ENCODE results near the gene BTBD1. TPM values are rescaled to one million over a fixed set of nuclear protein-coding genes. Genes with fewer than 3 reads are reported as not detected.
"Not testable (repeated sequence)": the region's sequence is repeated elsewhere in the genome, so short reads cannot be mapped to it uniquely, and the experiment has no call there.

The BTBD1 gene
- total RNA-seq, 1 experiment from 2014 or later: 58.3 TPM

GRCh38 chr15:83090465-83090864 is 23.4 kb upstream of the BTBD1 start:
- Histone ChIP-seq H3K4me1 (ENCODE audit: insufficient read depth, low read length, poor library complexity, severe bottlenecking) (no peaks in the 10 kb centered on the region), H3K4me3 (ENCODE audit: low read depth, low read length, poor library complexity, severe bottlenecking) (no peak overlapping the region), H3K27ac (ENCODE audit: low read depth, low read length, poor library complexity, severe bottlenecking) (no peak overlapping the region), H3K36me3 (ENCODE audit: insufficient read depth, low read length, poor library complexity, severe bottlenecking) (no peaks in the 10 kb centered on the region), H3K9me3 (ENCODE audit: low read depth, low read length, poor library complexity, severe bottlenecking) (no peaks in the 10 kb centered on the region), H3K27me3 (replicated peaks; ENCODE audit: insufficient read depth, low read depth, low read length, poor library complexity) (peaks cover 2% of the 10 kb centered on the region)
- POLR2A ChIA-PET (ENCODE audit: low non-redundant PET): no interaction called here
- no TSS peak for BruUV-seq (replicated peaks)
- TF ChIP-seq EZH2 (IDR thresholded peaks at IDR 0.05; ENCODE audit: borderline replicate concordance, low read depth, low read length, poor library complexity, severe bottlenecking) (no peak), CTCF (conservative IDR thresholded peaks at IDR 0.05; ENCODE audit: low read depth, low read length) (no peak)
- CTCF ChIA-PET: interaction anchor here (0.7 kb wide), 1 partner anchor 61 kb away, joined by 6 read pairs; no protein-coding TSS in a partner anchor
- DNase-seq (ENCODE audit: low spot score): no peak
- intact Hi-C loops (cut with micrococcal nuclease; ENCODE audit: unreplicated experiment): no loop called here

GRCh38 chr15:83088876-83089275 is 21.8 kb upstream of the BTBD1 start:
- H3K9me3 ChIP-seq (ENCODE audit: low read depth, low read length, poor library complexity, severe bottlenecking): no peaks in the 10 kb centered on the region
- CTCF ChIA-PET: no interaction called here
- intact Hi-C loops (cut with micrococcal nuclease; ENCODE audit: unreplicated experiment): no loop called here
- H3K4me3 ChIP-seq (ENCODE audit: low read depth, low read length, poor library complexity, severe bottlenecking): no peak overlapping the region
- POLR2A ChIA-PET (ENCODE audit: low non-redundant PET): no interaction called here
- TF ChIP-seq CTCF (conservative IDR thresholded peaks at IDR 0.05; ENCODE audit: low read depth, low read length) (no peak), EZH2 (IDR thresholded peaks at IDR 0.05; ENCODE audit: borderline replicate concordance, low read depth, low read length, poor library complexity, severe bottlenecking) (no peak)
- no TSS peak for BruUV-seq (replicated peaks)
- H3K4me1 ChIP-seq (ENCODE audit: insufficient read depth, low read length, poor library complexity, severe bottlenecking): no peaks in the 10 kb centered on the region
- no peak for DNase-seq (ENCODE audit: low spot score)
- no peak overlapping the region for H3K27ac ChIP-seq (ENCODE audit: low read depth, low read length, poor library complexity, severe bottlenecking)
- no peaks in the 10 kb centered on the region for H3K36me3 ChIP-seq (ENCODE audit: insufficient read depth, low read length, poor library complexity, severe bottlenecking)
- no peaks in the 10 kb centered on the region for H3K27me3 ChIP-seq (replicated peaks; ENCODE audit: insufficient read depth, low read depth, low read length, poor library complexity)

- no peak overlapping the region for H3K27ac ChIP-seq (ENCODE audit: low read depth, low read length, poor library complexity, severe bottlenecking)
- no peaks in the 10 kb centered on the region for H3K9me3 ChIP-seq (ENCODE audit: low read depth, low read length, poor library complexity, severe bottlenecking)
- no peak overlapping the region for H3K4me3 ChIP-seq (ENCODE audit: low read depth, low read length, poor library complexity, severe bottlenecking)
- TF ChIP-seq CTCF (conservative IDR thresholded peaks at IDR 0.05; ENCODE audit: low read depth, low read length): no peak
- no peak for TF ChIP-seq EZH2 (IDR thresholded peaks at IDR 0.05; ENCODE audit: borderline replicate concordance, low read depth, low read length, poor library complexity, severe bottlenecking)
- ChIA-PET POLR2A (ENCODE audit: low non-redundant PET) (no interaction called here), CTCF (no interaction called here)
- intact Hi-C loops (cut with micrococcal nuclease; ENCODE audit: unreplicated experiment): no loop called here
- no peaks in the 10 kb centered on the region for H3K4me1 ChIP-seq (ENCODE audit: insufficient read depth, low read length, poor library complexity, severe bottlenecking)
- no peaks in the 10 kb centered on the region for H3K27me3 ChIP-seq (replicated peaks; ENCODE audit: insufficient read depth, low read depth, low read length, poor library complexity)
- DNase-seq (ENCODE audit: low spot score): no peak
- H3K36me3 ChIP-seq (ENCODE audit: insufficient read depth, low read length, poor library complexity, severe bottlenecking): no peaks in the 10 kb centered on the region
- BruUV-seq (replicated peaks): no TSS peak
Observed at GRCh38 chr15:83087576-83087975, 20.5 kb upstream of the BTBD1 start.

- H3K36me3 ChIP-seq (ENCODE audit: insufficient read depth, low read length, poor library complexity, severe bottlenecking); H3K4me1 ChIP-seq (ENCODE audit: insufficient read depth, low read length, poor library complexity, severe bottlenecking); H3K4me3 ChIP-seq (ENCODE audit: low read depth, low read length, poor library complexity, severe bottlenecking); CTCF ChIA-PET; DNase-seq (ENCODE audit: low spot score); H3K9me3 ChIP-seq (ENCODE audit: low read depth, low read length, poor library complexity, severe bottlenecking); H3K27me3 ChIP-seq (replicated peaks; ENCODE audit: insufficient read depth, low read depth, low read length, poor library complexity); POLR2A ChIA-PET (ENCODE audit: low non-redundant PET); BruUV-seq (replicated peaks); intact Hi-C loops (cut with micrococcal nuclease; ENCODE audit: unreplicated experiment); H3K27ac ChIP-seq (ENCODE audit: low read depth, low read length, poor library complexity, severe bottlenecking): not testable (repeated sequence)
Observed at GRCh38 chr15:83085864-83086552, 19.0 kb upstream of the BTBD1 start.

Data from A673 (cell line).